DOHH2 (cell line): ENCODE data around the gene ATP6V0B.

ENCODE experiments used
- H3F3A ChIP-seq: fragments of 200-600 bp; sonication (generic), shearing (Covaris generic); 2 replicates; pipeline ENCODE4 v1.6.0; 2016; ENCODE audit warnings: antibody characterized with exemption, mild to moderate bottlenecking; ENCODE audit not compliant: control insufficient read depth, insufficient read depth
- H3K27ac ChIP-seq: fragments of 200-600 bp; sonication (generic); 2 replicates; pipeline ENCODE4 v1.5.1; 2014; ENCODE audit warnings: low read depth, mild to moderate bottlenecking, low read length, moderate library complexity
- H3K27me3 ChIP-seq: fragments of 200-600 bp; sonication (generic); 2 replicates; pipeline ENCODE4 v1.6.1; 2014; ENCODE audit warnings: mild to moderate bottlenecking, low read length, mixed read lengths; ENCODE audit not compliant: control insufficient read depth
- H3K36me3 ChIP-seq: fragments of 200-600 bp; sonication (generic); 2 replicates; pipeline ENCODE4 v1.6.1; 2014; ENCODE audit warnings: mild to moderate bottlenecking, low read length, moderate library complexity, mixed read lengths; ENCODE audit not compliant: control insufficient read depth
- H3K4me1 ChIP-seq: fragments of 200-600 bp; sonication (generic); 2 replicates; pipeline ENCODE4 v1.6.1; 2014; ENCODE audit warnings: mild to moderate bottlenecking, low read length, mixed read lengths; ENCODE audit not compliant: control insufficient read depth
- H3K4me2 ChIP-seq: fragments of 200-600 bp; sonication (generic); 2 replicates; pipeline ENCODE4 v1.6.0; 2014; ENCODE audit warnings: mild to moderate bottlenecking, low read length, moderate library complexity
- H3K4me3 ChIP-seq: fragments of 200-600 bp; sonication (generic); 2 replicates; pipeline ENCODE4 v1.5.1; 2014; ENCODE audit warnings: mild to moderate bottlenecking, low read length, mixed read lengths
- H3K79me2 ChIP-seq: fragments of 200-600 bp; sonication (generic); 2 replicates; pipeline ENCODE4 v1.6.1; 2014; ENCODE audit warnings: mild to moderate bottlenecking, low read length, mixed read lengths; ENCODE audit not compliant: control insufficient read depth
- H3K9me2 ChIP-seq: fragments of 200-600 bp; sonication (generic); replicated peaks from 2 replicates; pipeline ENCODE4 v1.6.1; 2014; ENCODE audit warnings: mild to moderate bottlenecking, low read length, mixed read lengths; ENCODE audit not compliant: control insufficient read depth
- H3K9me3 ChIP-seq: fragments of 200-600 bp; sonication (generic); 2 replicates; pipeline ENCODE4 v1.6.1; 2014; ENCODE audit warnings: antibody characterized with exemption, low read length, mixed read lengths; ENCODE audit not compliant: control insufficient read depth, insufficient read depth
- H4K20me1 ChIP-seq: fragments of 200-600 bp; sonication (generic); 2 replicates; pipeline ENCODE4 v1.6.0; 2014; ENCODE audit warnings: low read depth, mild to moderate bottlenecking, antibody characterized with exemption, low read length, moderate library complexity; ENCODE audit not compliant: control insufficient read depth, insufficient read depth
- CTCF ChIP-seq: fragments of 200-600 bp; sonication (generic); IDR thresholded peaks from one replicate; pipeline ENCODE4 v1.5.1; 2014; ENCODE audit warnings: antibody characterized with exemption, mild to moderate bottlenecking, low read depth, low read length; ENCODE audit not compliant: poor library complexity, severe bottlenecking
- EZH2phosphoT487 ChIP-seq: fragments of 200-600 bp; sonication (generic); IDR thresholded peaks from 2 replicates; pipeline ENCODE4 v1.6.1; 2017; ENCODE audit warnings: borderline replicate concordance, mild to moderate bottlenecking, antibody characterized with exemption, low read length, moderate library complexity, mixed read lengths

Gene ATP6V0B

GRCh38 chr1:43933386-43934100, 41.2 kb upstream of the ATP6V0B start, which contains the start of gene ARTN:
ARTN (plus strand) TSS chr1:43933801; CDS start chr1:43935657, 1,856 bp downstream.
- H3K27ac ChIP-seq: no peak within 1 kb of the TSS
- no peak within 1 kb of the TSS for H3K4me2 ChIP-seq
- no peak within 1 kb of the TSS for H3K4me3 ChIP-seq

GRCh38 chr1:43934101-43934985, 40.4 kb upstream of the ATP6V0B start:
- Histone ChIP-seq H3K36me3 (no peaks in the 10 kb centered on the region; the same call in 1 of the 2 replicates), H3K4me1 (peaks cover 5% of the 10 kb centered on the region), H3K4me2 (no peak overlapping the region), H3K27me3 (no peaks in the 10 kb centered on the region), H3K27ac (no peak overlapping the region), H3K9me2 (no peaks in the 10 kb centered on the region), H3K4me3 (no peak overlapping the region), H3K79me2 (no peaks in the 10 kb centered on the region), H3F3A (no peaks in the 10 kb centered on the region), H4K20me1 (no peaks in the 10 kb centered on the region), H3K9me3 (no peaks in the 10 kb centered on the region)
- TF ChIP-seq CTCF (peak; percentile 74), EZH2phosphoT487 (no peak)

More at GRCh38 chr1:43933386-43934100, 41.2 kb upstream of the ATP6V0B start, which contains the start of gene ARTN:
- H3K79me2 ChIP-seq: no peaks in the 10 kb centered on the region
- peaks cover 5% of the 10 kb centered on the region for H3K4me1 ChIP-seq
- H3K27me3 ChIP-seq: no peaks in the 10 kb centered on the region
- no peaks in the 10 kb centered on the region; the same call in 1 of the 2 replicates for H3K36me3 ChIP-seq
- TF ChIP-seq EZH2phosphoT487: no peak
- TF ChIP-seq CTCF: no peak
- H3F3A ChIP-seq: no peaks in the 10 kb centered on the region
- no peaks in the 10 kb centered on the region for H3K9me2 ChIP-seq
- no peaks in the 10 kb centered on the region for H4K20me1 ChIP-seq
- H3K9me3 ChIP-seq: no peaks in the 10 kb centered on the region

- Histone ChIP-seq H3K4me3 (no peak overlapping the region), H3K4me1 (peaks cover 5% of the 10 kb centered on the region), H3K9me2 (no peaks in the 10 kb centered on the region), H3K9me3 (no peaks in the 10 kb centered on the region), H3K36me3 (no peaks in the 10 kb centered on the region; the same call in 1 of the 2 replicates), H4K20me1 (no peaks in the 10 kb centered on the region), H3K4me2 (no peak overlapping the region), H3K27ac (no peak overlapping the region), H3K27me3 (no peaks in the 10 kb centered on the region), H3F3A (no peaks in the 10 kb centered on the region), H3K79me2 (no peaks in the 10 kb centered on the region)
- TF ChIP-seq EZH2phosphoT487: no peak
- no peak for TF ChIP-seq CTCF
These were observed 39.8 kb upstream of the ATP6V0B start for GRCh38 chr1:43934986-43935324.
